Progenitor cell of endocrine pancreas (in vitro differentiated cells): Measurements from ENCODE around the gene ATG2B. TPM values are rescaled to one million over a fixed set of nuclear protein-coding genes. Genes with fewer than 3 reads are reported as not detected.

ENCODE experiments used
- DNase-seq: peaks from one replicate; pipeline ENCODE4 v3.0.0; 2021; ENCODE audit warnings: low spot score; ENCODE audit not compliant: unreplicated experiment
- H3K27ac Mint-ChIP-seq: 2 replicates; pipeline ENCODE4 v1.8.0; 2021; ENCODE audit warnings: mild to moderate bottlenecking, moderate library complexity, mixed read lengths
- H3K27me3 Mint-ChIP-seq: 2 replicates; pipeline ENCODE4 v1.8.0; 2021; ENCODE audit warnings: mixed read lengths
- H3K36me3 Mint-ChIP-seq: 2 replicates; pipeline ENCODE4 v1.8.0; 2022; ENCODE audit warnings: mixed read lengths; ENCODE audit not compliant: insufficient read depth
- H3K4me1 Mint-ChIP-seq: 2 replicates; pipeline ENCODE4 v1.8.0; 2021; ENCODE audit warnings: low read depth, mixed read lengths
- H3K4me3 Mint-ChIP-seq: 2 replicates; pipeline ENCODE4 v1.8.0; 2021; ENCODE audit warnings: low read depth, mild to moderate bottlenecking, moderate library complexity, mixed read lengths
- H3K9me3 Mint-ChIP-seq: 2 replicates; pipeline ENCODE4 v1.8.0; 2021; ENCODE audit warnings: low read depth, mixed read lengths
- CTCF ChIP-seq: fragments of 200-600 bp; sonication (generic); IDR thresholded peaks from one replicate; pipeline ENCODE4 v1.5.0; 2021; ENCODE audit warnings: antibody characterized with exemption, mild to moderate bottlenecking; ENCODE audit not compliant: unreplicated experiment
- total RNA-seq: library from RNA; stranded (reverse); gene quantifications from 2 replicates; pipeline ENCODE4 v1.2.1, GENCODE V29; 2021

Gene ATG2B
- total RNA-seq, 1 donor from 2014 or later, result 24.5 TPM

GRCh38 chr14:96407935-96408570, 44.9 kb upstream of the ATG2B start:
- H3K9me3 Mint-ChIP-seq, result no peaks in the 10 kb centered on the region
- TF ChIP-seq CTCF, result no peak
- H3K27ac Mint-ChIP-seq, result no peak overlapping the region
- no peak overlapping the region for H3K4me3 Mint-ChIP-seq
- H3K36me3 Mint-ChIP-seq, result no peaks in the 10 kb centered on the region
- DNase-seq, result no peak
- no peaks in the 10 kb centered on the region for H3K27me3 Mint-ChIP-seq
- H3K4me1 Mint-ChIP-seq, result no peaks in the 10 kb centered on the region

GRCh38 chr14:96405677-96406076, 42.5 kb upstream of the ATG2B start:
- no peak for TF ChIP-seq CTCF
- DNase-seq, result no peak
- no peak overlapping the region for H3K4me3 Mint-ChIP-seq
- H3K9me3 Mint-ChIP-seq, result no peaks in the 10 kb centered on the region
- peaks cover 7% of the 10 kb centered on the region for H3K27me3 Mint-ChIP-seq
- no peaks in the 10 kb centered on the region for H3K36me3 Mint-ChIP-seq
- no peaks in the 10 kb centered on the region for H3K4me1 Mint-ChIP-seq
- no peak overlapping the region for H3K27ac Mint-ChIP-seq

- DNase-seq, result no peak
- H3K36me3 Mint-ChIP-seq, result no peaks in the 10 kb centered on the region
- no peak for TF ChIP-seq CTCF
- H3K27ac Mint-ChIP-seq, result no peak overlapping the region
- H3K9me3 Mint-ChIP-seq, result no peaks in the 10 kb centered on the region
- peaks cover 13% of the 10 kb centered on the region for H3K27me3 Mint-ChIP-seq
- no peaks in the 10 kb centered on the region for H3K4me1 Mint-ChIP-seq
- H3K4me3 Mint-ChIP-seq, result no peak overlapping the region
Observed at GRCh38 chr14:96403409-96403808, 40.3 kb upstream of the ATG2B start.

- no peak for DNase-seq
- H3K36me3 Mint-ChIP-seq, result no peaks in the 10 kb centered on the region
- no peak for TF ChIP-seq CTCF
- H3K27ac Mint-ChIP-seq, result no peak overlapping the region
- no peaks in the 10 kb centered on the region for H3K4me1 Mint-ChIP-seq
- no peak overlapping the region for H3K4me3 Mint-ChIP-seq
- H3K9me3 Mint-ChIP-seq, result no peaks in the 10 kb centered on the region
- H3K27me3 Mint-ChIP-seq, result peaks cover 17% of the 10 kb centered on the region
Observed at GRCh38 chr14:96400495-96400894, 37.4 kb upstream of the ATG2B start.

- H3K4me1 Mint-ChIP-seq, result no peaks in the 10 kb centered on the region
- H3K27me3 Mint-ChIP-seq, result peaks cover 22% of the 10 kb centered on the region
- DNase-seq, result no peak
- TF ChIP-seq CTCF, result no peak
- no peaks in the 10 kb centered on the region for H3K36me3 Mint-ChIP-seq
- no peak overlapping the region for H3K4me3 Mint-ChIP-seq
- H3K9me3 Mint-ChIP-seq, result no peaks in the 10 kb centered on the region
- H3K27ac Mint-ChIP-seq, result no peak overlapping the region
Observed at GRCh38 chr14:96399405-96399804, 36.3 kb upstream of the ATG2B start.
